ENCODE results near the gene MKRN1.

- TF ChIP-seq POLR2A (IDR thresholded peaks at IDR 0.05) (no peak), CTCF (IDR thresholded peaks at IDR 0.05) (no peak), EP300 (IDR thresholded peaks at IDR 0.05) (no peak)
Observed at GRCh38 chr7:140494867-140495266, 15.6 kb upstream of the MKRN1 start.
